HepG2 (cell line): Measurements from ENCODE around the gene ATE1. TPM values are rescaled to one million over a fixed set of nuclear protein-coding genes. Genes with fewer than 3 reads are reported as not detected.

Source experiments
- ARID4A ChIP-seq: sonication (generic); formaldehyde crosslinking; IDR thresholded peaks from 2 replicates; pipeline ENCODE4 v1.5.0; 2020; ENCODE audit warnings: mild to moderate bottlenecking, missing genetic modification reagents, borderline replicate concordance
- ARNTL ChIP-seq: sonication (generic); formaldehyde crosslinking; IDR thresholded peaks from 2 replicates; pipeline ENCODE4 v1.4.0; 2020; ENCODE audit warnings: mild to moderate bottlenecking, missing genetic modification reagents
- HIVEP1 ChIP-seq: sonication (generic); formaldehyde crosslinking; IDR thresholded peaks from 2 replicates; pipeline ENCODE4 v1.4.0; 2020; ENCODE audit warnings: mild to moderate bottlenecking, missing genetic modification reagents
- HMGXB4 ChIP-seq, 2 experiments: sonication (generic) in 1 of 2; formaldehyde crosslinking in 1 of 2; IDR thresholded peaks; 2 replicates each; pipeline versions ENCODE4 v1.4.0 to v1.6.1; 2018 to 2020; ENCODE audit warnings: missing genetic modification reagents in 2 of 2, borderline replicate concordance in 1 of 2, low read depth in 1 of 2, mild to moderate bottlenecking in 1 of 2, missing biosample characterization in 1 of 2
- HNF4G ChIP-seq, 2 experiments: sonication (generic) in 1 of 2; formaldehyde crosslinking in 1 of 2; IDR thresholded peaks; 2 replicates each; pipeline versions ENCODE4 v1.4.0 to v1.6.1; 2011 to 2020; ENCODE audit warnings: borderline replicate concordance in 2 of 2, low read depth in 2 of 2, mild to moderate bottlenecking in 2 of 2, low read length in 1 of 2, missing genetic modification reagents in 1 of 2, moderate library complexity in 1 of 2
- RBM22 ChIP-seq: fragments of 200-400 bp; formaldehyde crosslinking; optimal IDR thresholded peaks from 2 replicates; pipeline ENCODE3; 2017; ENCODE audit warnings: mild to moderate bottlenecking, low read length, moderate library complexity
- RFX3 ChIP-seq: IDR thresholded peaks from 2 replicates; pipeline ENCODE4 v1.6.1; 2016; ENCODE audit warnings: missing biosample characterization, missing genetic modification reagents
- SIX4 ChIP-seq: sonication (generic); formaldehyde crosslinking; IDR thresholded peaks from 2 replicates; pipeline ENCODE4 v1.4.0; 2020; ENCODE audit warnings: missing genetic modification reagents
- SKI ChIP-seq: fragments of 450-650 bp; IDR thresholded peaks from one replicate; pipeline ENCODE4 v1.6.1; 2018; ENCODE audit warnings: mild to moderate bottlenecking; ENCODE audit not compliant: partially characterized antibody
- SMAD9 ChIP-seq: sonication (generic); formaldehyde crosslinking; IDR thresholded peaks from 2 replicates; pipeline ENCODE4 v1.5.1; 2020; ENCODE audit warnings: mild to moderate bottlenecking, missing genetic modification reagents
- SP140L ChIP-seq: sonication (generic); formaldehyde crosslinking; IDR thresholded peaks from 2 replicates; pipeline ENCODE4 v1.4.0; 2020; ENCODE audit warnings: missing genetic modification reagents, borderline replicate concordance
- ZFP41 ChIP-seq: sonication (generic); formaldehyde crosslinking; IDR thresholded peaks from 2 replicates; pipeline ENCODE4 v1.4.0; 2020; ENCODE audit warnings: mild to moderate bottlenecking, missing genetic modification reagents, borderline replicate concordance
- ZMYM3 ChIP-seq: sonication (generic); formaldehyde crosslinking; IDR thresholded peaks from 2 replicates; pipeline ENCODE4 v1.5.1; 2020; ENCODE audit warnings: mild to moderate bottlenecking, missing genetic modification reagents
- ZNF331 ChIP-seq: sonication (generic); formaldehyde crosslinking; IDR thresholded peaks from 2 replicates; pipeline ENCODE4 v1.4.0; 2020; ENCODE audit warnings: missing genetic modification reagents
- ZNF430 ChIP-seq: sonication (generic); formaldehyde crosslinking; IDR thresholded peaks from 2 replicates; pipeline ENCODE4 v1.9.0; 2021; ENCODE audit warnings: mild to moderate bottlenecking, missing genetic modification reagents
- ZNF543 ChIP-seq: sonication (generic); formaldehyde crosslinking; IDR thresholded peaks from 2 replicates; pipeline ENCODE4 v1.4.0; 2020; ENCODE audit warnings: mild to moderate bottlenecking, missing genetic modification reagents
- ZNF597 ChIP-seq: sonication (generic); formaldehyde crosslinking; IDR thresholded peaks from 2 replicates; pipeline ENCODE4 v1.5.0; 2020; ENCODE audit warnings: missing genetic modification reagents
- ZNF619 ChIP-seq: sonication (generic); formaldehyde crosslinking; IDR thresholded peaks from 2 replicates; pipeline ENCODE4 v1.4.0; 2020; ENCODE audit warnings: mild to moderate bottlenecking, missing genetic modification reagents
- ZXDC ChIP-seq: sonication (generic); formaldehyde crosslinking; IDR thresholded peaks from 2 replicates; pipeline ENCODE4 v1.5.0; 2020; ENCODE audit warnings: mild to moderate bottlenecking, missing genetic modification reagents
- polyA plus RNA-seq, 8 experiments: library from polyadenylated mRNA; depleted of rRNA in 3 of 8; stranded (reverse) in 7 of 8; unstranded in 1 of 8; fragments of >200 nt; fragmentation: Illumina TruSeq in 4 of 8; extraction: Trizol in 4 of 8; gene quantifications; 2 replicates each; pipeline versions ENCODE4 v1.2.1 to v1.2.3, GENCODE V29; 2011 to 2016; ENCODE audit warnings: low read depth in 4 of 8, missing spikeins in 1 of 8, mixed read lengths in 1 of 8; ENCODE audit not compliant: insufficient read depth in 1 of 8
- total RNA-seq, 5 experiments: library from RNA; depleted of rRNA; stranded (reverse); fragments of >200 nt; fragmentation: Illumina TruSeq; extraction: Trizol; gene quantifications; 2 replicates each; pipeline ENCODE4 v1.2.3, GENCODE V29; 2016; ENCODE audit warnings: low read depth in 1 of 5

The ATE1 gene
- total and polyA plus RNA-seq, 2 of the 13 experiments (the other 11 are each of a cell fraction or from before 2014, with no cell fraction given): 17.5 to 42.2 TPM

- TF ChIP-seq ZNF331 (CRISPR knock-in tag): peak; percentile 65; the same call in 1 of the 2 replicates
- TF ChIP-seq ZNF543: no peak
- no peak for TF ChIP-seq SMAD9
- peak; percentile 34; the same call in 1 of the 2 replicates for TF ChIP-seq ARNTL (CRISPR knock-in tag)
- TF ChIP-seq RFX3 (CRISPR knock-in tag): no peak
- no peak for TF ChIP-seq ZNF619
- TF ChIP-seq SIX4 (CRISPR knock-in tag): no peak
- no peak for TF ChIP-seq ZFP41 (CRISPR knock-in tag)
- TF ChIP-seq ZNF597: no peak
- TF ChIP-seq RBM22: no peak
- no peak for TF ChIP-seq ZXDC (CRISPR knock-in tag)
- TF ChIP-seq ARID4A: peak; percentile 25; the same call in 1 of the 2 replicates
- peak; percentile 33 for TF ChIP-seq SKI
- no peak for TF ChIP-seq HIVEP1
- TF ChIP-seq HNF4G (IDR thresholded peaks at IDR 0.05; ENCODE audit: borderline replicate concordance, low read depth, low read length): no peak
- no peak for TF ChIP-seq HNF4G (CRISPR knock-in tag; IDR thresholded peaks at IDR 0.05; ENCODE audit: borderline replicate concordance, low read depth)
- TF ChIP-seq ZNF430 (CRISPR knock-in tag): no peak
- no peak for TF ChIP-seq ZMYM3 (CRISPR knock-in tag)
- TF ChIP-seq SP140L: no peak
- no peak for TF ChIP-seq HMGXB4 (CRISPR knock-in tag; IDR thresholded peaks at IDR 0.05; ENCODE audit: borderline replicate concordance in 1 of 2, low read depth in 1 of 2)
These were observed 22.9 kb downstream of the ATE1 start (continued) for GRCh38 chr10:121904888-121905287.
